Activated CD8-positive, alpha-beta memory T cell treated with anti-CD3 and anti-CD28 coated beads, Interleukin-2, amount 50 U/mL, for 1 hour (primary cell): ENCODE data around the gene COL26A1.

Source experiments
- DNase-seq: peaks from one replicate; pipeline ENCODE4 v3.0.0-alpha.2; 2020; ENCODE audit errors: extremely low read depth

COL26A1 gene

DNA sequence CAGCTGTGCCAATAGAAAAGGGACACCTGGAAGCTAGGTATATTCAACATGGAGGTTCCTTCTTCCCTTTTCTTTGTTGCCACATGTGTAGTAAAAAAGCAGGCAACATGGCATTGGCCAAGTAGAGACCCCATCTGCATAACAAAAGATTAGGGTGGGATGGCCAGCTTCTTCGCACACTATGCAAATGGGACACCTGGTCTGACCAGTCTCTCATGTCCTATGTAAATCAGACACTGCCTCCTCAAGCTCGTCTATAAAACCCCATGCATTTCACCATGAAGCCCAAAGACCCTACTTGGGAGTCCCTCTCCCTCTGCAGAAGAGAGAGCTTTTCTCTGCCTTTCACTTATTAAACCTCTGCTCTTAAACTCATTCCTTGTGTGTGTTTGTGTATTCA is 212.5 kb downstream of the COL26A1 start:
- DNase-seq: no peak

DNA sequence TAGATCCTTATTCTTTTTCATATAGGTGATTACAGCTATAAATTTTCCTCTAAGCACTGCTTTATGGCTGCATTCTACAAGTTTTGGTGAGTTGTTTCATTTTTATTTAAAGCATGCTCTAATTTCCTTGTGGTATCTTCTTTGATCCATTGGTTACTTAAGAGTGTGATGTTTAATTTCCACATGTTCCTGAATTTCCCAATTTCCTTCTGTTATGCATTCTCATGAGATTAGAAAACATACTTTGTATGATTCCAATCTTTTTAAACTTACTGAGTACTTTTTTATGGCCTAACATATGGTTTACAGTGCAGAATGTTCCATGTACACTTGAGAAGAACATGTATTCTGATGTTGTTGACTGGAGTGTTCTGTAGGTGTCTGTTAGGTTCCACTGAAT is 213.0 kb downstream of the COL26A1 start:
- DNase-seq: no peak

DNA sequence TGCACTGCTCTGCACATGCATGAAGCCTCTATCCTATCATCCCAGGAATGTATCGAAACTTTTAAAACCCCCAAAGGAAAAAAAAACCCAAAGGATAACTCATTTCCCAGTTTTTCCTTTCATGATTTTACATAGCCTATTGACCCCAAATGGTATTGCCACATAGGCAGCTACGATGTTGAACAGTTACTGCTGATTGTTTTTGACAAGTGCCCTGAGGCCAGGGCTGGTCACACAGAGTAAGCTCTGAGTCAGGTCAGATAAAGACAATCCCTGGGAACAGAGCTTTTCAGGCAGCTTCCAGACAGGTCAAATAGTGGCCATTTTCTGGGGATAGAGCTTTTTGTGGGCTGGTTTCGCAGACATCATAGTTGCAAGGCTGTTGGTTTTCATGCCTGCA is 214.3 kb downstream of the COL26A1 start:
- DNase-seq: no peak

DNA sequence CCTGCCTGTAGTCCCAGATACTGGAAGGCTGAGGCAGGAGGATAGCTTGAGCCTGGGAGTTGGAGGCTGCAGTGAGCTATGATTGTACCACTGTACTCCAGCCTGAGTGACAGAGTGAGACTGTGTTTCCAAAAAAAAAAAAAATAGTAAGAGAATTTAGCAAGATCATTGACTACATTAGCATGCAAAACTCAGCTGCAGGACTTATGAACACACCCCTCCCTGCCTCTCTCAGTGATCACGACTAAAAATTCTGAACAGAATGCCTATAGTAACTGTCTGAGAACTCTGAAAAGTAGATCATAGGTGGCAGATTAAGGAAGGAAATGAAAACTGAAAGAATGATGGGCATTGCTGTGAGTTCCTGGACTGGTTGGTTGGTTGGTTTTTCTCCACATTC is 215.9 kb downstream of the COL26A1 start:
- DNase-seq: no peak

DNA sequence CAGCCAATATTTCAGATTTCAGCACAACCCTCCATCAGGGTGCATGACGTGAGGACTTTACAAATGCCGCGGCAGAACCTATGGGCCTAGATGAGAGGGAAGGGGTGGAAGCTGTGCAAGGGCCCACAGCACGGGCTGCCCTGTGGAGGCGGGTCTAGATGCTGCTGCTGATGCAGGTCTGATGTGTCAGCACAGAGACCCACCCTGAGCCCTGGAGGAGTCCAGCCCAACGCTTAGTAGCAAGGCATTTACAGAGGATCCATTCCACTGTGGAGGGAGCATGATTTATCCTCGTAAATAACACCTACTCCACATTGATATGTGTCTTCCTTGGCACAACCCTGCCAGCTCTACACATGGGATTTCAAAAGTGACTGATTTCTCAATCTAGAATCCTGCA is 217.9 kb downstream of the COL26A1 start:
- DNase-seq: no peak

DNA sequence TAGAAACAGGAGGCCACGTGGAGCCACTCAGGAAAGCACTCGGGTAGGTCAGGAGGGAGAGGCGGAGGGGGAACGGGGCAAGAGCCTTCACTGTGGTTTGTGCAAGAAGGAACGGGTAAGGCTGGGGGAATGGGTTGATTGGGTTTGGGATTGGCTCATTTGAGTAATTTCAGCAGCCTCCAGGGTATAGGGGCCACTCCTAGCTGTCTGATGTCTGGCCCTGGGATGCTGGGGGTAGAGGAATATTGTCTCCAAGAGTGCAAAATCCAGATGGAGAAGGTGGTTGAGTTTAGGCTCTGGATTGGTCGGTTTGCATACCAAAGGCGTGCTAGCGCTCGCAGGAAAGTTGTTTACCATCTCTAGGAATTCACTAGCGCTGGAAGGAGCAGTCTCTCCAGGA is 219.2 kb downstream of the COL26A1 start:
- DNase-seq: no peak

DNA sequence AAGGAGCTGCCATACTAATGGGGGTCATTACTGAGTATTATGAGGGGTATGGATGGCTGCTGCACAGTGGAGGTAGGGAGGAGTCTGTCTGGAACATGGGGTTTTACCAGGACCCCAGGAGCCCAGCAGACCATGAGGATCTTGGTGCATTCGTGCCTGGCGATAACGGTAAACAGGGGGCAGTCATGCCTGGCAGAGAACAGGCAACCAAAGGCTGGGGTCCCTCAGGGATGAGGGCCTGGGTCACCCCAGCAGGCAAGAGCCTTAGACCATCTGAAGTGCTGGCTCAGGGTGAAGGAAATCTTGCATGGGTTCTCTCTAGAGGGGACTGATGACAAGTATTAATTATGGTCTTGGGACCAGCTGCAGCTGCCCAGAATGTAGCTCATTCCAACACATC is 220.3 kb downstream of the COL26A1 start:
- no peak for DNase-seq

DNA sequence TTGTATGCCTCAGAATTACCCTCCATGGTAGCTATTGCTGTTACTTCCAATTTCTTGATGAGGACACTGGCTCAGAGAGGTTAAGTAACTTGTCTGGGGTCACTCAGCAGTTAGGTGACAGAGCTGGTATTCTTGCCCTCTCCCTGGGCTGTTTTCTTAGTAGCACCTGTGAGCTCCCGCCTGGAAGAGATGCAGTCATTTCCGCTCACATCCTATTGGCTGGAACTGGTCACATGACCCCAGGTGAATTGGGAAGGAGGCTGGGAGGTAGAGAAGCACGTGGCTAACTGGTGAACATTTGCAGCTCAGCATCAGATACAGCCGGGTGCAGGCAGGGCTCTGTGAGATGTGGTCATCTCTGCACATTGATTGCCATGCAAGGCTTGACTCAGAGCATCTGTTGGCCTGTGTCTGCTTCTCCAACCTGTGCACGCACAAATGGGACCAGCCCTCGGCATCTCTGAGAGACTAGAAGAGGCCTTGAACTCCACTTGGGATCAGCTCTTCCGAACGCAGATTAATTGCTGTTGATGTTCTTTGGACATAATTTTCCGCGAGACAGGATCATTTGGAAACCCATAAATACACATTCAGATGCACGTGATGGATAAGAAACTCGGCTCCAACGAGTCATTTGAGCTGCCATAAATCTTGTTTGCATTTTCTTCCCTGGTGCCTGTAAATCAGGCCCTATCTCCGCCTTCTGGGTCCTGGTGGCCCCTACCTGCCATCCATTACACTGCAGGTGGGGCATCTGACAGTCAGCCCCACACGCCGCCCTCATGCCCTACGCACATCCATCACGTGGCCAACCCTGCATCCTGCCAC is 223.6 kb downstream of the COL26A1 start:
- no peak for DNase-seq

DNA sequence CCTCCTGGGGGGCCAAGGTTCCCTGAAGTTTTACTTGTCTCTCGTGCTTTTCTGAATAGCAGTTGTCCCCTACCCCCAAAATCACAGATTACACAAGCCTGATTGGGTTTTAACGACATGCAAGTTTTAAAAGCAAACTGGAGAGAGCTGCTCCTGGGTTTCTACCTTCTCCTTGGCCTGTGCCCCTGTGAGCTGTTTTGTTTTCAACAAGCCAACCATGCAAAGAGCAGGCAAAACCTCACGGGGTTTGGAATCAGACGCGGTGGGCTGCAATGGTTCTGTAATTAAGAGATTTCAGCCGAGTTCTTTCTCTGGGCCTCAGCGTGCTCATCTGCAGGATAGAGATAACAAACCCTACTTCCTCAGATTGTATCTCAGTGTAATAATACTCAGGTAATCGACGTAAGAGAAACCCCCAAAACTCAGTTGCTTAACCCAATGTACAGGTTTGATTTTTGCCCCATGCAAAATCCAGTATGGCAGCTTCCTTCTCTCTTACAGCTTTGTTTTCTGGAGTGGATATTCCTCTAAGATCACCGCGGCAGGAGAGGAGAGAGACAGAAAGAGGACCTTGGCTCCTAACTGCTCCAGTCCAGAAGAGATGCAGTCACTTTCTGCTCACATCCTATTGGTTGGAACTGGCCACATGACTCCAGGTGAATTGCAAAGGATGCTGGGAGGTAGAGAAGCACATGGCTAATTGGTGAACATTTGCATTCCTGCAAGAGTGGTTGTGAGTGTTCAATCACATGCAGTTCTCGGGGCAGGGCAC is 224.4 kb downstream of the COL26A1 start:
- DNase-seq: no peak

DNA sequence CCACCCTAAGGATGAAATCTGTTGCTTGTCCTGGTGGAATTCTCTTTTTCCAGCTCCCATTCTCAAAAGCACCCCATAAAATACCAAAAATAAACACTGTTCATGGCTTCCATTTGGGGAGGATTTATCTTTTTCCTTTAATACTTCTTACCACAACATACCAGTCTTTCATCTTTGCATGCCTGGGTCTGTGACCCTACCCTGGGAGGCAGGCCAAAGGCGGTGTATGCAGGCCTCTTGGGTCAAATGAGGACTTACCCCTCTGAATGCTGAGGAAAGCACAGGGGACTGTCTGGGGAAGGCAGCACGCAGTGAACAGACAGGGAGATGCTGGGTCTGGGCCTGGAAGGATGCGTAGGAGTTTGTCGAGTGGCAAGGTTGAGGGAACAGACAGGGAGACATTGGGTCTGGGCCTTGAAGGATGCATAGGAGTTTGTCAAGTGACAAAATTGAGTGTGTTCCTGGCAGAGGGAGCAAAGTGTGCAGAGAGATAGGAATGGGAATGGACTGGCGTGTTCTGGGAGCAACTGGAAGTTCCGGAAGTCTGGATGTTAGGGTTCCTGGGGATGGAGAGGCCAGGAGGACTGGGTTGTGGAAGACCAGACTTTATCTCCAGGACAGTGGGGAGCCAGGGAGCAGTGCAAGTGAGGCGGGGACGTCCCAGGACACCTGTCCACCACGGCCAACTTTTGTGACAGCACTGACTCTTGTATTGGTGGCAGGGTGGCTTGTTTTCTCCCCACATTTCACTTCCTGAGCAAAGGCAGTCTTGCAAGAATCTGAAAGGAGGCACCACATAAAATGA is 225.7 kb downstream of the COL26A1 start:
- no peak for DNase-seq

DNA sequence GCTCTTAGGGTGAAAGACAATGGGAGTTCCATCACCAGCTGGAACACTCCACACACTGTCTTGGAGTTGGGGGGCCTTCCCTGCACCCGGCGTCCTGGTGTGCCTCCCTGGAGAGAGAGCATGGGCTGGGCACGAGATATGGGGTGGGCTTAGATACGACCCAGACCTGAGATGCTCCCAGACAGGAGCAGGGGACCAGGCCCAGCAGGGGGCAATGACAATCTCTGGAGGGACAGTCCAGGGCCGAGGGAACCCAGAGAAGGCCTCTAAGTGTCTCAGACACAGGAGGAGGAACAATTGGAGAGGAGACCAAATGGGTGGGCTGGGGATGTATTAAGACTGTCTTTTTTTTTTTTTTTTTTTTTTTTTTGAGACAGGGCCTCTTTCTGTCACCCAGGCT is 226.4 kb downstream of the COL26A1 start:
- no peak for DNase-seq

DNA sequence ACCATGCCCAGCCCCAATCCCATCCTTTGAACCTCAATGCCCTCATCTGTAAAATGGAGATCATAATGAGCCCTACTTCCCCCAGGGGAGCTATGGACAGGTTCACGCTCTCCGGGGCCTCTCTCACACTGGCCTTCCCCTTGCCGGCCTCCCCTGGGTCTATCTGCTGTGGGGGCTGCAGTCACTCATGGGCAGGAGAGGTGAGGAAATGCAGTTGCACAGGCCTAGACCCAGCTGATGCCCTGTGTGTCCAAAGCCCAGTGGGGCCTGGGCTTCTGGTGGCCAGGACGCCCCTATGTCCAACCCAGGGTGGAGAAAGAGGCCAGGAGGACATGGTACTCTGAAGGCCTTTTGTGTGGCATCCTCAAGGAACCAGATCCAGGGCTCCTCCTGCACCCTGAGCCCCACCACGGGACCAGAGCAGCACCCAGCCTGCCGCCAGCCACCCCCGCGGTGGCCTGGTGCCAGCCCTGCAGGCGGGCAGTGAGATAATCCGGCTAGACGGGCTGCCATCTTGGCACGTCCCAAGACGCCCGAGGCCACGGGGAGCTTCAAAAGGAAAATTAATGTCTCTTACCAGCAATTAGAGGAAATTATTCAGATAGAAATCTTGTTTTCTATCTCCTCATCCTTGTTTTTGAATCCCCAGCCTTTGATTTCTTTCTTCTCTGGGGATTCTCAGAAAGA is 227.4 kb downstream of the COL26A1 start:
- DNase-seq: no peak

DNA sequence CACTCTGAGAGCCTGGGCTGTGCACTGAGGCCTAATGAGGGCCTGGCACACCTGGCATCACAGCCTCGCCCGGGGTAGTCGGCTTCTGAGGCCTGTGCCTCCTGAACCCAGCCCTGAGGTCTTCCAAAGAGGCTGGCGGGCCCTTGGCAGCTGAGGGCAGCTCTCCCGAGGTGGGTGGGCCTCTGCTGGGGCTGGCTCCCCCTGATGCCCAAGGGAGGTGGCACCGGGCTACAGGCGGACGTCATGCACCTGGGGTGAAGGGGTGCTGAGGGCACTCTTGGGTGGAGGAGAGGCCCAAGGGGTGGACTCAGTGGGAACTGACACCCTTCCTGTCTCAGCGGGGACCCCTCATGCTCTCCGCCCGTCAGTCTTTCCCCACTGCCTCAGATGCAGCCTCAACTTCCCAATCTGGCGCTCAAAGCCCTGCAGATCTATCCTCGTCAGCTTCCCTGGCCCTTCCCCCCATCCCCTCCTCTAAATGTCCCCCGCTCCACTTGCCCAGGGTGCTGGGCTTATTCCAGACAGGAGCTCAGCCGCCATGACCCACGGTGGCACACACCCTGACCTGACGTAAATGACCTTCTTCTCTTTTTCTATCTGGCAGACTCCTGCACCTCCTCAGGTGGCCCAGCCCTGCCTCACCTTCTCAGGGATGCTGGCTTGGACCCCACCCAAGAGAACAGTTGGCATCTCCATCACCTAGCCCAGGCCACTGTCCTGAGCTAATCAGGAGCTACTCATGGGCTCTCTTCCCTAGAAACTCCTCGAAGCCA is 228.2 kb downstream of the COL26A1 start:
- DNase-seq: no peak

DNA sequence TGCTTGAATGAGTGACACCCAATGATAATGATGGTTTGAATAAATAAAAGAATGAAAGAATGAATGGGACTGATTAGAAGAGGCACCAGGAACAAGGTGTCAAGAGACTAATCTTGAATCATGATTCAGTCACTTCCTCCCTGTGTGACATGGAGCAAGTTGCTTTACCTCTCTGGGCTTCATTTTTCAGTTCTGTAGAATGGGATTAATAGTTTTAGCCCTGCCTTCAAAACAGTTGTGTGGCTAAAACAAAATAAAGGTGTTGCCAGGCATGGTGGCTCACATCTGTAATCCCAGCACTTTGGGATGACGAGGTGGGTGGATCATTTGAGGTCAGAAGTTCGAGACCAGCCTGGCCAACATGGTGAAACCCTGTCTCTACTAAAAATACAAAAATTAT is 228.8 kb downstream of the COL26A1 start:
- no peak for DNase-seq

DNA sequence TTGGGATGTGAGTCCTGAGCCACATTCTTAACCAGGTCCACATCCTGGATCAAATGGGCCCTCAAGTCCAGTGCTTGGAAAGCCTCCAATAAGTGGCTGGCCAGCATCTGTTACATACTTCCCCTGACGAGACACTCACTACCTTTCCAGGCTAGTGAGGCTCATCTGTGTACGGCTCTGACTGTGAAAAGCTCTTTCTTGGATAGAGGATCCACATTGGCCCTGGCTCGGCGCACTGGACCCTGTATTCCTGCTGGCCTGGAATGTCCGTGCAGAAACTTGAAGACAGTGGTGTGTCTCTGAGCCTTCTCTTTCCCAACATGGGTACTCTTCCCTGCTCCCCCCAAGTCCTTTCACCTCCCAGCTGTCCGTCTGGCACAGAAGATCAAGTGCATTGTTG is 230.9 kb downstream of the COL26A1 start:
- DNase-seq: no peak

DNA sequence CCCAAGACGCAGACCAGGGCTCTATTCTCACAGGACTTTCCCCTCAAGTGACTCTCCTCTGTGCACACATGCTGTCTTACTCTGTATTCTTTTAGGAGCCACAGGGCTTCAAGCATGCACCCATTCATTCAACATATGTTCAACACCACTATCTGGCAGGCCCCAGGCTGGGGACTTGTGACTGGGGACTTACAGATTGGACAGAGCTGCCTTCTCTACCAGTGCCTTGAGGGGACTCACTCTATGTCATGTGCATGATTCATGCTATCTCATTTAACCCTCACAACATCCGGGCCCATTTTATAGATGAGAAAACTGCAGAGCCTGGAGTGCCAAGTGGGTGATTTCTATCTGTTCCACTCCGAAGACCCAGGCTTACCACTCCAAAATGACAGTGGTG is 232.1 kb downstream of the COL26A1 start:
- no peak for DNase-seq

DNA sequence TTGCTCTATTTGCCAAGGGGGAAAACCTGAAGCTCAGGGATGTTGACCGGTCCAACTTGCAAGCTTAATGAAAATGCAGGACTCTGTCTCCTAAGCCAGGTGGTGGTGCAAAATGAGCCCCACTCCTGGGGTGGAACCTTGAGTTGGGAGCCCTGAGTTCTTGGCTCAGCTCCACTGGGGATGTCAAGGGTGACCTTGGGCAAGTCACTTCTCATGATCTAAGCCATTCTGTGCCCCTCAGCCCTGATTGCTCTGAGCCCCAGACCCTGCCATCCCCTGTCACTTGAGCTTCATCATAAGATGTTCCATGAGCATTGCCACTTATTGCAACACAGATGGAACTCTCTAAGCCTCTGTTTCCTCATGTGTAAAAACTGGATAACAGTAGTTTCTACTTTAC is 232.6 kb downstream of the COL26A1 start:
- DNase-seq: no peak

DNA sequence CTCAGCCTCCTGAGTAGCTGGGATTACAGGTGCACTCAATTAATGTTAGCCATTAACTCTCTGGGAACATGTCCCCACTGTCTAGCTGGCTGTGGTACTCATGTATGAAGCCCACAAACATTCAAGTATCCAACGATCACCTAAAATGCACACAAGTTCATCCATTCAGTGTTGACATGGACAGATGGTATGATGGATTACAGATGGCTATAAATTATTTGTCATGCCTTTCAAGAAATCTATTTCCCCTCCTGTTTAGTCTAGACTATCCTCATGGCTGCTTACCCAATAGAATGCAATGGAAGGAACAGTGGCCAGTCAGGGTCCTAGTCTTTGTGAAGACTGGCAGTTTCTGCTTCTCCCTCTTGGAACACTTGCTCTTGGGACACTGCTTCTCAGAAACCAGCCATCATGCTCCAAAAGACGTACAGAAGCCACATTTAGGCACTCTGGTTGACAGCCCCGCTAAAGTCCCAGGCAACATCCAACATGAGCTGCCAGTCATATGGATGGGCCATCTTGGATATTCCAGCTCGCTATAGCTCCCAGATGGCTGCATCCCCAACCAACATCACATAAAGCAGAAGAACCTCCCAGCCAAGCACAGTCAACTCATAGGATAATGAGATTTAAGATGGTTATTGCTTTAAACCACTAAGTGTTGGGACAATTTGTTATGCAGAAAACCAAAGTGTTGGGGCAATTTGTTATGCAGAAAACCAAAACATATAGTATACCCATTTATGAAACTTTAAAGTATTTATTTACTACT is 233.3 kb downstream of the COL26A1 start:
- DNase-seq: no peak

DNA sequence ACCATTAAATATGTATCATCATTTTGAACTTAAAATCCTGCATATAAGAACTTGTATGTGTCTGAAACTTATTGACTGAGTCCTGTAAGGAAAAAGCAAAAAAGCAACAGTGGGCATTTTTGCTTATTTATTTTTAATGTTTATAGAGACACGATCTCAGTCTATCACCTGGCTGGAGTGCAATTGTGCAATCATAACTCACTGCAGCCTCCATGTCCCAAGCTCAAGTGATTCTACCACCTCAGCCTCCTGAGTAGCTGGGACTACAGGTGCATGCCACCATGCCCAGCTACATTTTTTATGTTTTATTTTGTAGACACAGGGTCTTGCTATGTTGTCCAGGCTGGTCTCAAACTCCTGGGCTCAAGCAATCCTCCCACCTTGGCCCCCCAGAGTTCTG is 234.2 kb downstream of the COL26A1 start:
- no peak for DNase-seq

DNA sequence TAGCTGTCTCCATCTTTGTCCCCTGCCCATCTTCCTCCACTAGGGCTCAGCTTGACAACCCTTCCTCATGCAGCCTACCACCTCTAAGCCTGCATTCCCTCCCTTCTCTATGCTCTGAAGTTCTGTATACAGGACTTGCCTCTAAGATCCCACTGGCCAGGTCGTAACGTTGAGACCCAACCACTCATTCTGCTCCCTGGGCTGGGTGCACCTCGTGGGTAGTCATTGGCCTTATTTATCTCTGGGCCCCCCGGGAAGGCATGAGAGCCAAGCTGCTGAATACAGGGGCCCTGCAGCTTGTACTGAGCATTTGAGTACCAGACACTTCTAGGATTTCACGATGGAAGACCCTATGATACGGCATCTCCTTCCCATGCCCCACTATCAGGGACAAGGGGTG is 235.3 kb downstream of the COL26A1 start:
- no peak for DNase-seq
